Mononuclear cell (primary cell): ENCODE data around the gene TCERG1L. TPM values are rescaled to one million over a fixed set of nuclear protein-coding genes. Genes with fewer than 3 reads are reported as not detected.

Experiments used
- H3K27me3 ChIP-seq: 2 replicates; pipeline ENCODE4 v1.6.0; 2011; ENCODE audit warnings: low read length, control low read depth; ENCODE audit not compliant: insufficient read depth
- H3K4me1 ChIP-seq: 2 replicates; pipeline ENCODE4 v1.5.1; 2011; ENCODE audit warnings: mild to moderate bottlenecking, low read length, control low read depth; ENCODE audit not compliant: insufficient read depth
- H3K4me3 ChIP-seq: 2 replicates; pipeline ENCODE4 v1.5.1; 2011; ENCODE audit warnings: mild to moderate bottlenecking, low read length, moderate library complexity
- H3K9me3 ChIP-seq: 2 replicates; pipeline ENCODE4 v1.5.1; 2011; ENCODE audit warnings: low read depth, mild to moderate bottlenecking, control low read depth, low read length
- total RNA-seq: library from RNA; depleted of rRNA; stranded (reverse); fragments of >200 nt; gene quantifications from one replicate; pipeline ENCODE4 v1.2.3, GENCODE V29; 2012

TCERG1L gene
- total RNA-seq, 1 donor: under 0.01 TPM

GRCh38 chr10:131046194-131046593 lies 265.3 kb downstream of the TCERG1L start:
- Histone ChIP-seq H3K4me3 (no peak overlapping the region), H3K27me3 (no peaks in the 10 kb centered on the region), H3K9me3 (no peaks in the 10 kb centered on the region), H3K4me1 (no peaks in the 10 kb centered on the region)

- H3K27me3 ChIP-seq: no peaks in the 10 kb centered on the region
- no peaks in the 10 kb centered on the region for H3K9me3 ChIP-seq
- no peaks in the 10 kb centered on the region for H3K4me1 ChIP-seq
- no peak overlapping the region for H3K4me3 ChIP-seq
Observed at GRCh38 chr10:131044379-131045111, 267.0 kb downstream of the TCERG1L start.

GRCh38 chr10:131043039-131043691 lies 268.4 kb downstream of the TCERG1L start:
- H3K4me3 ChIP-seq: no peak overlapping the region

More at GRCh38 chr10:131043039-131043691, 268.4 kb downstream of the TCERG1L start:
- Histone ChIP-seq H3K27me3 (no peaks in the 10 kb centered on the region), H3K9me3 (no peaks in the 10 kb centered on the region), H3K4me1 (no peaks in the 10 kb centered on the region)
